ENCODE results near the gene PTTG1IP.
A peak's percentile ranks its signal among the peaks of the same experiment; 100 is the strongest.

PTTG1IP gene

GRCh38 chr21:44858291-44858690 is 15.2 kb downstream of the PTTG1IP start:
- no peak for DNase-seq

DNA sequence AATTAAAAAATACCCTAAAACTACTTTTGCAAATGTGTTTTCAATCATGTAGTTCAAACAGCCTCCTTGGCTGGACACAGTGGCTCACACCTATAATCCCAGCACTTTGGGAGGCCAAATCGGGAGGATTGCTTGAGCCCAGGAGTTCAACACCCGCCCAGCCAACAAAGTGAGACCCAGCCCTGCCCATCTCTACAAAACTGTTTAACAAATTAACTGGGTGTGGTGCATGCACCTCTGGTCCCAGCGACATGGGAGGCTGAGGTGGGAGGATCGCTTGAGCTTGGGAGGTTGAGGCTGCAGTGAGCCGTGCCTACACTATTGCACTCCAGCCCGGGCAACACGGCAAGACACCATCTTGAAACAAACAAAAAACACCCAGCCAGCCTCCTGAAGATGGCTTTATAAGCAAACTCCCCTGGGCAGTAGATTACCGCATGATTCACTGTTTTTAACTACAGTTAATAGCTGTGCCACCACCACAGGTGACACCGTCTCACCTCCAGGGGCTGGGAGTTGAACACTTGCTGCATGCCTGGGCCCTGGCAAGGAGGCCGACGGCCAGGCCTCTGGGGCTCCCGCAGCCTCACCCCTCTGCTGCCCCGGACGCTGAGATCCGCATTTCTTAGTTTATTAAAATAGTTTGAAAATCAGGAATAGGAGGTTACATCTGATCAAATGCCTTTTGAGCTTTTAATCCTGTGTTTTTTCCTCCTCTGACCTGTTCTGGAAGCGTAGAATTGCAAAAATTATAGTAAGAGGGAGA is 16.2 kb downstream of the PTTG1IP start:
- DNase-seq, result no peak

GRCh38 chr21:44856131-44856530 is 17.4 kb downstream of the PTTG1IP start:
- no peak for DNase-seq

DNA sequence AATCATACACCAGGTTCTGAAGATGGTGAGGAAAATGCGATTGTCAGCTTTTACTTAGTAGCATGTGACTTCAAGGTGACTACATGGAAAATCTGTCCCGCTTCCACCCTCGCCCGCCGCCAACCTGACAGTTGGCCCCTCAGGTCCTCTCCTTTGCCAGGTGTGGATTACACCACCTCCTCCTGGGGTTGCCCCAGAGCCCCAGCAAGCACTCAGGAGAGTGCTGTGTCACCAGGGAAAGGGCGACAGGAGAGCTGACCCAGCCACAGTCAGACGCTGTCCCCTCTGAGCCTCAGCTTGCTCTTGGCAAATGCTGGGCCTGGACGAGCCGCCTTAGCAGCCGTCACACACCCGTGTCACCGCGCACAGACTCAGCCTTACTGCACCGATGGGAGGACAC is 17.9 kb downstream of the PTTG1IP start:
- no peak for DNase-seq

DNA sequence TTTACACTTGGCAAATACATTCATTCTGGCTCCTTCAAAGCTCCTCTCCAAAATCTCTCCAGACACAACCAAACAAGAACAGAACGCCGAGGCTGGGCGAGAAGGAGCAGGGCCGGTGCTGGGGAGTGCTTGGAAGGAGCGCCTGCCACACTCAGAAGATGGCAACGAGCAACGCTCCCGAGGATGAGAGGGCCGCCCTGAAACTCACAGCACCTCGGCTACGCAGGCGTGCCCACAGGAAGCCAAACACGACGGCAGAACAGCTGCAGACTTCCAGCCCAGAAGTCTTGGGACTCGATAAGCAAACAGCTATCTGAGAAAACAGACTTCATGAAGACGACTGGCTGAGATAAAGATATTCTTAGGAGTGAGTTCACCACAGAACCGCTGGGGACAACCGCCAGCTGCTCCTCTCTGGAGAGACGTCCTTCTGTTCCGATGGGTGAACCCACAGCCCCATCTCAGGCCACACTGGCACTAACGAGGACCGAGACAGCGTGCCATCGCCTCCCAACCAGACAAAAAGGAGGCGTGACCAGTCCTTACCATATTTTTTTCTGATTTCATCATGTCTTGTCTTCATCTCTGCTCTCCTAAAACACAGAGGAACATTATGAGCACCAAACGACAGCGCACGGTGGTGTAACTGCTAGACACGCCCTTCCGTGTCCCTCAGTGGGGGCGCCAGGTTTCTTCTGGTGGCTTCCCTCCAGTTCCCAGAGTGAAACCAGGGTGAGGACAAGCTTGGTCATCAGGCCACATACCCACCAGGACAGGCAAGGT is 18.6 kb downstream of the PTTG1IP start:
- DNase-seq, result peak; percentile 87 to 90

GRCh38 chr21:44854391-44854663 is 19.2 kb downstream of the PTTG1IP start:
- no peak for DNase-seq

DNA sequence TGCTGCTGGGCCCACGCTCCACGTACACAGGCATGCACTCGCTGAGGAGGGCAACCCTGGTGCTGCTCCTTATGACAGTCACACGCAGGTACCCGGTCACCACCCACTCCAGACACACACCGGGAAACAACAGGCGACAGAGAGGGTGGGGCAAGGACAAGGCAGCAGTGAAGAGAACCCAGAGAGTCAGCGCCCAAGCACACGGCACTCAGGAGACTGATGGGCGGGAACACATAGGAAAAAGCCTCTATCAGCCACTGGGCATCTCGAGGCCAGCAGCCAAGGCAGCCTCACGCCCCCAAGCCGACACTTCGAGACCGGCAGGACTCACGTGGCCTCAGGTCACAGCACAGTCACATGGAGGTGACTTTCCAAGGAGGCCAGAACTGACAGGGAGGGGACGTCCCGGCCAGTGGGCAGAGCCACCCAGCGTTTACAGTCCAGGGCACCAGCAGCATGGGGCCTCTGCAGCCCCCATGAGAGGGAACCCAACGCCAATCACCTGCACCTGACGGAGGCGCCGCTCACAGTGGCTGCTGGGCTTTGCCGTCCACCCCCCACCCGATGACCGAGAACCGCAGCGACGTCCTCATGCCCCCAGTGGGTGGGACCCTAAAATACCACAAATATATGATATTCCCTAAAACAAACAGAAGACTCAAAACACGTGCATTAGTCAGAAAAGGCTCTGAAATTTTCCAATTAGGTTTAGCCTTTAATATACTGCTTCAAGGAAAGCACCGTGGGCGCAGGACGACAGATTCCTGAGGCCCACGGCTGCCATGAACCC is 19.7 kb downstream of the PTTG1IP start:
- DNase-seq, result no peak

GRCh38 chr21:44850905-44851657 is 22.4 kb downstream of the PTTG1IP start:
- DNase-seq, result no peak

DNA sequence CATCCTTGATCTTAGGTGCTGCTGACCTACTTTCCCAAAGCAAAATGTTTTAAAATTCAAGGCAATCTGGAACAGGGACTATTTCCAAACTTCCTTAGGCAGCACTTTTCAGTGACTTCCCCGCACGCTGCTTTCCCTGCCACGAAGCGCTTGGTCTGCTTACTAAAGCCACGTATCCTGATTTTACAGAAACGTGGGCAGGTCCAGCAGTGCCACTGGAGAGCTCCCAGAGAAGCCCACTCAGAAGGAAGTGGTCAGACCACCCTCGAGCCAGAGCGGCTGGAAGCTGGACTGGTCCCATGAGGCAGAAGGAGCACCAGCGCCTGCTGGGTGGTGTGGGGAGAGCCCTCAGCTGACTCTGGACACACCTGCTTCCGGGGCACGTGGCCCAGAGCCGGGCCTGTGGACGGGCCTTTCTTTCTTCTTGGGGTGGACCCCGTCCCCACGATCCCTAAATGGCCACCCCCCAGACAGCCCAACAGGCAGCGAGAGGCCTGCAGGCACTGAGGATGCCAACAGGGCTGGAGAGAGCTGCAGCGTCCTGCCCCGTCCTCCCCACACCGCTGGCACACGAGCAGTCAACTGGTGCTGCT is 23.2 kb downstream of the PTTG1IP start:
- no peak for DNase-seq

DNA sequence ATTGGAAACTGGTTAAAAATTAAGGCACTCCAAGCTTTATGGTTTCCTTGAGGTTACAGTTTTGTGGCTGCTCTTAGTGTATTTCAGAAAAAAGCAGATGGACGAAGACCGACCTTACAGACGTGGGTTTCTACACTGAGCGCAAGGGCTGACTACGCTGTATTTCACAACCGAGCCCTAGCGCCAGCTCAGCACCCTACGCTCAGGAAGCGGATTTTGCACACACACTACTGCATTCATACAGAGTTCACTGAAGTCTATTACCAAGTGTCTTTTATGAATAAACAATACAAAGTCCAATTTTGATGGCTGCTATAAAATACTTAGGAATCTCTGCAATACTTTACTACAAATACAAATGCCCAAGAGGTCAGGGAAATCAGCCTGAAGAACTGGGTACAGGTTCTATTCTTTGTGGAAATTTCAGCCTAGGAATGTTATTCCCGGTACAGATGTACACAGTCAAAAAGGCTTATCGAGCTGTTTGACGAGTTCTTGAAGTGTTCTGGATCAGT is 23.8 kb downstream of the PTTG1IP start:
- no peak for DNase-seq

DNA sequence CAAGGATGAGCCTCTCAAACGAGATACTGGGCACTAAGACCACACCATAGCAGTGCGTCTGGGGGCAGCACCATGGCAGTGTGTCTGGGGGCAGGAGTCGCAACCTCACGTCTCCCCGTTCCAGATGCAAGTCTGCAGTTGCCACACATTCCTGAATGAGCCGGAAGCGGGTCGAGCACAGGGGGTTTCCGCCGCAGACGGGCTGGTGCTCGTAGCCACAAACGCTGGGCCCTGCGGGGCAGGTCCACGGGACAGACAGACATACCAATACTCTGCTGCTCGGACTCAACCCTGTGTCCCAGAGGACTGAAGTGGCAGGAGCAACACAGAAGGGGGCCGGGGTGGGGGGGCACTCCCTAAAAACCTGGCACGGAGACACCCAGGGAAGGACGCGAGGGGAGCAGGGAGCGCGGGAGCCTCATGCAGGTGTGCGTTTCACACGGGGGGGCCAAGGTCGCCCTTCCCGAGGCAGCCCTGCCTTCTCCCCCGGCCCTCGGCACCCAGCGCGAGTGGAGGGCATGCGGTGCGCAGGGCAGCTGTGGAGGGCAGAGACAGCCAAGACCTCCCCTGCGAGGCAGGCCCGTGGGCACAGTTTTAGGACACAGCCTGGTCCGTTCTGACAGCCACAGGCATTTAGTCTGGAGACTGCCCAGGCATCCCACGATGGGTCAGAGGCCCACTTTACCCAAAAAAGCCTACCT is 24.5 kb downstream of the PTTG1IP start:
- DNase-seq, result no peak

- no peak for DNase-seq
These were observed 26.0 kb downstream of the PTTG1IP start for GRCh38 chr21:44847261-44848056.

GRCh38 chr21:44846485-44847260 is 26.8 kb downstream of the PTTG1IP start:
- peak; percentile 84 to 90 for DNase-seq

GRCh38 chr21:44846224-44846484 is 27.3 kb downstream of the PTTG1IP start:
- no peak for DNase-seq

DNA sequence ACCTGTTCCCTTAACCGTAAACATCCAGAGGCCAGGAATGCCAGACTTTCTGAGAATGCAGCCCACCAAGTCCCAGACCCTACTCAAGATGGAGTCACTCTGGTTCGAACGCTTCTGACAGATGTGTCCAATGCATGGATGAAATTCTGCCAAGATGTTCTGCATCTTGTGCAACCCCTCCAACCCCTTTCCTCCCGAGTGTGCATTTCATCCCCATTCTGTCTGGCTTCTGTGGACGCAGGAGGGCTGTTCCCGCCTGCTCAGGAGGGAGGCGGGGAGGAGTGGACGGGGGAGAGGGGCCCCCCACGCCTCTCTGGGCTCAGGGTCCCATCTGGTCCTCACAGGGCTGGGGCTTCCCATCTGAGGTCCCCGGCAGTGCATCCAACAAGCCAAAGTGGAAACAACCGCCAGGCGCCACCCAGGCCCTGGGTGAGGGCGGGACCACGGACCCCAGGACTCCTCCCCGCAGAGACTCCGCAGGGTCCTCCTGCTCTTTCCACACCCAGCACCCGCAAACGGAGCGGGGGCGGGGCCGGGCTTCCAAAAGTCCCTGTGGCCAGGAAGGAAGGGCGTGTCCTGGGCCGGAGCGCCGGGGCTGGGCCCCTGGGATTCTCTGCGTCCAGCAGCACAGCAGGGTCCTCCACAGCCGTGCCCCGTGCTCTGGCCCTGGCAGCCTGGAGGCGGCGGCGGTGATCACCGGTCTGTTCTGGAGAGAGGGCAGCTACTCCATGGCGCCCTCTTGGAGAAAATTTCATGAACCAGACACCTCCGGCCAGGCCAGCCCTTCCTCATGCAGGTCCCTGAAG is 27.9 kb downstream of the PTTG1IP start:
- peak; percentile 48 to 53 for DNase-seq

DNA sequence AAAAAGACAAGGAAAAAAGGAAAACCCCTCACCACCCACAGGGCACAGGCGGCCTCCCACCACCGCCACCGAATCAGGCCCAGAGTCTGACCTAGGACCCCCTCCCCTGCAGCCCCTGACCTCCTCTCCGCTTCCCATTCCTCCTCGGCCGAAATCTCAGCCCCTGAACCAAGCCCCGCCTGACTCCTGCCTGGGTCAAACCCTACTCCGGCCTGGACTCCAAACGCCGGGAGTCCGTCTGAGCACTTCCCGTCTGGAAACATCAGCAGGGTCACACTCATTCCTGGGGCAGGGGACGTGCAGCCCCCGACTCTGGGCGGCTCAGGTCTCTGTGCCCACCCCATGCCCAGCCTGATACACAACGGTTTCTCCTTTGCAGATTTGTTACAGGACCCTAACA is 29.2 kb downstream of the PTTG1IP start:
- no peak for DNase-seq

DNA sequence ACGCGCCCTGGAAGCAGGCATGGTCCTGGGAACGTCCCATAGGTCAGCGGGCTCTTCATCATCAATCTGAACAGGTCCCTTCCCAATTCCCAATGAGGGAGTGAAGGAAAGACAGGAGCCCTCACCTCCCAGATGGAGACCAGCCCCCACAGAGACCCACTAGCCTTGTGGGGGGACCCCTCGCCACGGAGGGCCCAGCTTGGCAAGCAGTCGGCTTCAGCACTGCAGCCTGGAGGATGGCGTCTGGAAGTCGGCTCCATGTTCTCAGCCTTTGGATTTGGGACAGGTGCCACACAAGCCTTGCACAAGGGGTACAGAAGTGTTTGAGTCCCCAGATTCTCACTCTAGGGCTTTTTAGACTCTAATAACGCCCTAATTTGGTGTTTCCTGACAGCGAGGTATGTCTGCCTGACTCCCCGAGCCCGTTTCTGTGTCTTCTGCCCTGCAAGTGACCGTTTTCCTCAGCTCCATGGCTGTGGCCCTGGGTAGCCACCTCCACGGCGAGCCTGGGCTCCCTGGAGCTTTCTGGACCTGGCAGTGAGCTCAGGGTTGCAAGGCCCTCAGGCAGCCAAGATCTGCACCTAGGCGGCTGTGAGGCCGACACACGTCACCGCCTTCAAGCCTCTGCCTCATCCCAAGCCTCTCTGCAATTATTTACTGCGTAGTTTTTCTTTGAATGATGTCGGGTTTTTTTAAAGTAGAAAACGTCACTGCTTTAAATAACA is 30.6 kb downstream of the PTTG1IP start:
- no peak for DNase-seq

- no peak for DNase-seq
These were observed 31.4 kb downstream of the PTTG1IP start for GRCh38 chr21:44842087-44842486.

- DNase-seq, result no peak
These were observed 32.7 kb downstream of the PTTG1IP start for GRCh38 chr21:44840771-44841170.

Measured in Kasumi-1 (cell line).